ENCODE data around the gene BMP10.

Gene BMP10

DNA sequence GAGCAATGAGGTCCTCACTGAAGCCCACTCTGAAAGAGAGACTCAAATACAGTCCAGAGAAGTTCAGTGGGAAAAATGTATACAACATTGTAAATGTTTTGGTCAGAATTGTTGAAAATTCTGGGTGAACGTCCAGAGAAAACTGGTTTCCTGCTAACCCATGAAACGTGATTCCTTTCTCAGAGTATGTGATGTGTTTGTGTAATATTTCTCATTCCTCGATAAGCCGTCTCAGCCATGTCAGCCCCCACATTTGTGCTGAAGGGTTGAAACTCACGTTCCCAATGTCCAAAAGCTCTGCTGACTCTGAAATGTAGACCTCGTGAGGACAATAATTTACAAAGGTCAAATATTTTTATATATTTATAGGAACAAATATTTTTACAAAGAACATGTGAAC lies 51.6 kb downstream of the BMP10 start:
- no peak for DNase-seq (ENCODE audit: low read depth)

- no peak for DNase-seq (ENCODE audit: low read depth)
Observed at GRCh38 chr2:68817306-68817705, 53.9 kb downstream of the BMP10 start.
